Measurements from ENCODE around the gene XPNPEP1. TPM values are rescaled to one million over a fixed set of nuclear protein-coding genes. Genes with fewer than 3 reads are reported as not detected.

Gene XPNPEP1
- total RNA-seq, 8 experiments from 2014 or later: 51.0 to 121 (median 86.3) TPM

- Histone ChIP-seq H3K4me3 (no peak overlapping the region), H3K4me1 (replicated peaks in 1 of 2) (peaks cover 5 to 7% of the 10 kb centered on the region in 2 donors), H3K27ac (no peak overlapping the region)
- ATAC-seq (replicated peaks in 6 of 8): no peak
- in situ Hi-C loops (cut with MboI; ENCODE audit: low pct_unique_long_range_greater_than_20kb in 2 of 9, low sequenced_read_pairs in 9 of 9, unreplicated experiment in 9 of 9): loop anchor here in 6 of 9 experiments (10.0 to 25.0 kb wide), 5 partner anchors 124 to 406 kb away; partner anchors contain the start of gene ADD3 (in 1 of the 6)
- 73 to 100% (median 83%) methylated on average over 1 to 7 of the region's 8 CpGs; no CpG with 5 or more reads in 4 of the 10 experiments for WGBS, 10 experiments
Observed at GRCh38 chr10:109880886-109881768, 42.2 kb downstream of the XPNPEP1 start.

- in situ Hi-C loops (cut with MboI; ENCODE audit: low pct_unique_long_range_greater_than_20kb in 2 of 9, low sequenced_read_pairs in 9 of 9, unreplicated experiment in 9 of 9): loop anchor here in 5 of 9 experiments (25.0 kb wide), 3 partner anchors 235 to 410 kb away; no protein-coding TSS in a partner anchor
- no peak for ATAC-seq (replicated peaks in 6 of 8)
- WGBS, 10 experiments: 71 to 100% (median 96%) methylated on average over 1 to 6 of the region's 6 CpGs; no CpG with 5 or more reads in 6 of the 10 experiments
- no peak overlapping the region for H3K4me3 ChIP-seq
- no peaks in the 10 kb centered on the region for H3K4me1 ChIP-seq (replicated peaks in 1 of 2)
- no peak overlapping the region for H3K27ac ChIP-seq
Observed at GRCh38 chr10:109877546-109877945, 45.8 kb downstream of the XPNPEP1 start.

GRCh38 chr10:109875828-109876821 lies 47.2 kb downstream of the XPNPEP1 start:
- Histone ChIP-seq H3K27ac (no peak overlapping the region), H3K4me1 (replicated peaks in 1 of 2) (no peaks in the 10 kb centered on the region), H3K4me3 (no peak overlapping the region)
- 37 to 100% (median 79%) methylated on average over 1 to 7 of the region's 8 CpGs; no CpG with 5 or more reads in 1 of the 10 experiments for WGBS, 10 experiments
- no peak for ATAC-seq (replicated peaks in 6 of 8)
- in situ Hi-C loops (cut with MboI; ENCODE audit: low pct_unique_long_range_greater_than_20kb in 2 of 9, low sequenced_read_pairs in 9 of 9, unreplicated experiment in 9 of 9): loop anchor here in 5 of 9 experiments (25.0 kb wide), 3 partner anchors 236 to 411 kb away; no protein-coding TSS in a partner anchor

- WGBS, 10 experiments: 58 to 100% (median 91%) methylated on average over 1 to 6 of the region's 7 CpGs; no CpG with 5 or more reads in 2 of the 10 experiments
- Histone ChIP-seq H3K4me3 (no peak overlapping the region), H3K4me1 (replicated peaks in 1 of 2) (no peaks in the 10 kb centered on the region), H3K27ac (no peak overlapping the region)
- no peak for ATAC-seq (replicated peaks in 6 of 8)
- in situ Hi-C loops (cut with MboI; ENCODE audit: low pct_unique_long_range_greater_than_20kb in 2 of 9, low sequenced_read_pairs in 9 of 9, unreplicated experiment in 9 of 9): loop anchor here in 5 of 9 experiments (25.0 kb wide), 3 partner anchors 237 to 412 kb away; no protein-coding TSS in a partner anchor
Observed at GRCh38 chr10:109875151-109875568, 48.2 kb downstream of the XPNPEP1 start.

- 20 to 100% (median 97%) methylated on average over 2 to 3 of the region's 4 CpGs; no CpG with 5 or more reads in 4 of the 10 experiments for WGBS, 10 experiments
- in situ Hi-C loops (cut with MboI; ENCODE audit: low pct_unique_long_range_greater_than_20kb in 2 of 9, low sequenced_read_pairs in 9 of 9, unreplicated experiment in 9 of 9): no loop called here
- no peak for ATAC-seq (replicated peaks in 6 of 8)
- Histone ChIP-seq H3K4me1 (replicated peaks in 1 of 2) (no peaks in the 10 kb centered on the region), H3K4me3 (no peak overlapping the region), H3K27ac (no peak overlapping the region)
Observed at GRCh38 chr10:109871476-109871875, 51.8 kb downstream of the XPNPEP1 start.

- WGBS, 10 experiments: 60 to 100% (median 98%) methylated on average over 1 to 4 of the region's 4 CpGs; no CpG with 5 or more reads in 4 of the 10 experiments
- Histone ChIP-seq H3K4me3 (no peak overlapping the region), H3K27ac (no peak overlapping the region), H3K4me1 (replicated peaks in 1 of 2) (peaks cover 0 to under 1% of the 10 kb centered on the region in 2 donors)
- in situ Hi-C loops (cut with MboI; ENCODE audit: low pct_unique_long_range_greater_than_20kb in 2 of 9, low sequenced_read_pairs in 9 of 9, unreplicated experiment in 9 of 9): no loop called here
- ATAC-seq (replicated peaks in 6 of 8): no peak
Observed at GRCh38 chr10:109866995-109867635, 56.2 kb downstream of the XPNPEP1 start.

- Histone ChIP-seq H3K4me3 (no peak overlapping the region), H3K4me1 (replicated peaks in 1 of 2) (peaks cover 0 to 6% of the 10 kb centered on the region in 2 donors), H3K27ac (no peak overlapping the region)
- 50 to 100% (median 89%) methylated on average over 1 to 6 of the region's 8 CpGs for WGBS, 10 experiments
- ATAC-seq (replicated peaks in 6 of 8): peak in 6 of 8 experiments; percentile 32 to 75 (median 54)
- in situ Hi-C loops (cut with MboI; ENCODE audit: low pct_unique_long_range_greater_than_20kb in 2 of 9, low sequenced_read_pairs in 9 of 9, unreplicated experiment in 9 of 9): no loop called here
Observed at GRCh38 chr10:109866168-109866994, 56.9 kb downstream of the XPNPEP1 start.

GRCh38 chr10:109863775-109864174 lies 59.5 kb downstream of the XPNPEP1 start:
- Histone ChIP-seq H3K27ac (no peak overlapping the region), H3K4me3 (no peak overlapping the region), H3K4me1 (replicated peaks in 1 of 2) (peaks cover 0 to 6% of the 10 kb centered on the region in 2 donors)
- WGBS, 10 experiments: 51 to 100% (median 99%) methylated on average over 2 of the region's 2 CpGs
- in situ Hi-C loops (cut with MboI; ENCODE audit: low pct_unique_long_range_greater_than_20kb in 2 of 9, low sequenced_read_pairs in 9 of 9, unreplicated experiment in 9 of 9): no loop called here
- ATAC-seq (replicated peaks in 6 of 8): no peak

- H3K4me1 ChIP-seq (replicated peaks in 1 of 2): peaks cover 0 to 6% of the 10 kb centered on the region in 2 donors
- ATAC-seq (replicated peaks in 6 of 8): no peak
- in situ Hi-C loops (cut with MboI; ENCODE audit: low pct_unique_long_range_greater_than_20kb in 2 of 9, low sequenced_read_pairs in 9 of 9, unreplicated experiment in 9 of 9): no loop called here
- H3K4me3 ChIP-seq: no peak overlapping the region
- no peak overlapping the region for H3K27ac ChIP-seq
Observed at GRCh38 chr10:109862738-109863137, 60.6 kb downstream of the XPNPEP1 start.

GRCh38 chr10:109862041-109862440 lies 61.3 kb downstream of the XPNPEP1 start:
- peak in 3 of 8 experiments; percentile 22 to 87 (median 38) for ATAC-seq (replicated peaks in 6 of 8)
- in situ Hi-C loops (cut with MboI; ENCODE audit: low pct_unique_long_range_greater_than_20kb in 2 of 9, low sequenced_read_pairs in 9 of 9, unreplicated experiment in 9 of 9): no loop called here
- Histone ChIP-seq H3K4me3 (no peak overlapping the region), H3K4me1 (replicated peaks in 1 of 2) (peaks cover 0 to 6% of the 10 kb centered on the region in 2 donors), H3K27ac (no peak overlapping the region)
- WGBS, 10 experiments: 50 to 100% (median 59%) methylated on average over 1 to 4 of the region's 6 CpGs; no CpG with 5 or more reads in 1 of the 10 experiments

GRCh38 chr10:109861081-109861480 lies 62.2 kb downstream of the XPNPEP1 start:
- no peak for ATAC-seq (replicated peaks in 6 of 8)
- Histone ChIP-seq H3K4me1 (replicated peaks in 1 of 2) (peaks cover 0 to 6% of the 10 kb centered on the region in 2 donors), H3K4me3 (no peak overlapping the region), H3K27ac (no peak overlapping the region)
- 38 to 100% (median 94%) methylated on average over 1 to 4 of the region's 4 CpGs; no CpG with 5 or more reads in 1 of the 10 experiments for WGBS, 10 experiments
- in situ Hi-C loops (cut with MboI; ENCODE audit: low pct_unique_long_range_greater_than_20kb in 2 of 9, low sequenced_read_pairs in 9 of 9, unreplicated experiment in 9 of 9): no loop called here
